Germinal center (tissue), 1 donor: ENCODE measurements around the gene AGBL4.
"Not testable (repeated sequence)": the region's sequence is repeated elsewhere in the genome, so short reads cannot be mapped to it uniquely, and the experiment has no call there.

Experiments used
- DNase-seq: peaks from one replicate; pipeline ENCODE4 v3.0.0; 2012; ENCODE audit warnings: mixed read lengths, low spot score

The AGBL4 gene

GRCh38 chr1:49036700-49037099, 987.1 kb downstream of the AGBL4 start:
- no peak for DNase-seq

GRCh38 chr1:49028396-49028795, 995.4 kb downstream of the AGBL4 start:
- no peak for DNase-seq

GRCh38 chr1:49026230-49026811, 997.4 kb downstream of the AGBL4 start:
- DNase-seq: no peak

- DNase-seq: no peak
These were observed 1007.5 kb downstream of the AGBL4 start for GRCh38 chr1:49016030-49016977.

GRCh38 chr1:49013079-49013478, 1010.7 kb downstream of the AGBL4 start:
- no peak for DNase-seq

- DNase-seq: not testable (repeated sequence)
These were observed 1020.8 kb downstream of the AGBL4 start for GRCh38 chr1:49002981-49003380.

- DNase-seq: no peak
These were observed 1024.4 kb downstream of the AGBL4 start for GRCh38 chr1:48999321-48999720.

GRCh38 chr1:48996311-48996710, 1027.4 kb downstream of the AGBL4 start:
- DNase-seq: no peak

- no peak for DNase-seq
These were observed 1035.0 kb downstream of the AGBL4 start for GRCh38 chr1:48988633-48989197.

GRCh38 chr1:48979940-48980339, 1043.8 kb downstream of the AGBL4 start:
- DNase-seq: no peak

- DNase-seq: no peak
These were observed 1045.3 kb downstream of the AGBL4 start for GRCh38 chr1:48978413-48978812.

GRCh38 chr1:48977273-48977672, 1046.5 kb downstream of the AGBL4 start:
- DNase-seq: no peak

- DNase-seq: no peak
These were observed 1053.8 kb downstream of the AGBL4 start for GRCh38 chr1:48969971-48970370.

GRCh38 chr1:48967318-48967717, 1056.4 kb downstream of the AGBL4 start:
- no peak for DNase-seq

- no peak for DNase-seq
These were observed 1057.2 kb downstream of the AGBL4 start for GRCh38 chr1:48966583-48966982.

GRCh38 chr1:48960320-48960719, 1063.4 kb downstream of the AGBL4 start:
- DNase-seq: no peak

- no peak for DNase-seq
These were observed 1068.0 kb downstream of the AGBL4 start for GRCh38 chr1:48955774-48956173.

GRCh38 chr1:48953617-48954016, 1070.1 kb downstream of the AGBL4 start:
- DNase-seq: no peak

GRCh38 chr1:48948562-48948961, 1075.2 kb downstream of the AGBL4 start:
- no peak for DNase-seq

- no peak for DNase-seq
These were observed 1075.8 kb downstream of the AGBL4 start for GRCh38 chr1:48947761-48948537.

- no peak for DNase-seq
These were observed 1077.7 kb downstream of the AGBL4 start for GRCh38 chr1:48946070-48946469.

- DNase-seq: no peak
These were observed 1078.9 kb downstream of the AGBL4 start for GRCh38 chr1:48944811-48945210.
